ENCODE measurements around the gene RAB8B.

DNA sequence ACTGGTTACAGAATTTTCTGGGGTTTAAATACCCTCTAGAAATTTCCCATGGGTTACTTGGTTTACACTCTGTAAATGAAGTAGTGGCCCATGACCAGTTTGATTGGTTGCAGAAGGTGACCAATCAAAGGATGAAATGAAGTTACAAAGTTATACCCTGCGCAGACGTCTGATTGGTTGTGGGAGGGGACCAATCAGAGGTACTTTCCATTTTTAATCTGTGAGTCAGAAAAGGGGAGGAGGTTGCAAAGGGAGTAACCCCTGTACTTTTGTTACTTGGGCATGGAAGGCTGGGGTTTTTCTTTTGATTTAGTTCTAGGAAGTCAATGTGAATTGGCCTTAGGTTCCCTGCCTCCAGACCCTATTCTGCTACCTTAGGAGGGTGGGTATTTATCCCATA is 69.3 kb downstream of the RAB8B start:
- TF ChIP-seq, protein P1, sequence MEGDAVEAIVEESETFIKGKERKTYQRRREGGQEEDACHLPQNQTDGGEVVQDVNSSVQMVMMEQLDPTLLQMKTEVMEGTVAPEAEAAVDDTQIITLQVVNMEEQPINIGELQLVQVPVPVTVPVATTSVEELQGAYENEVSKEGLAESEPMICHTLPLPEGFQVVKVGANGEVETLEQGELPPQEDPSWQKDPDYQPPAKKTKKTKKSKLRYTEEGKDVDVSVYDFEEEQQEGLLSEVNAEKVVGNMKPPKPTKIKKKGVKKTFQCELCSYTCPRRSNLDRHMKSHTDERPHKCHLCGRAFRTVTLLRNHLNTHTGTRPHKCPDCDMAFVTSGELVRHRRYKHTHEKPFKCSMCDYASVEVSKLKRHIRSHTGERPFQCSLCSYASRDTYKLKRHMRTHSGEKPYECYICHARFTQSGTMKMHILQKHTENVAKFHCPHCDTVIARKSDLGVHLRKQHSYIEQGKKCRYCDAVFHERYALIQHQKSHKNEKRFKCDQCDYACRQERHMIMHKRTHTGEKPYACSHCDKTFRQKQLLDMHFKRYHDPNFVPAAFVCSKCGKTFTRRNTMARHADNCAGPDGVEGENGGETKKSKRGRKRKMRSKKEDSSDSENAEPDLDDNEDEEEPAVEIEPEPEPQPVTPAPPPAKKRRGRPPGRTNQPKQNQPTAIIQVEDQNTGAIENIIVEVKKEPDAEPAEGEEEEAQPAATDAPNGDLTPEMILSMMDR (IDR thresholded peaks at IDR 0.05) = no peak
- no peak for TF ChIP-seq POLR2A (IDR thresholded peaks at IDR 0.05)

All from heart left ventricle (tissue), 13 donors.